VCaP (cell line): ENCODE data around the gene KIDINS220.

Experiments
- H3K27ac ChIP-seq: fragments of 450-650 bp; 2 replicates; pipeline ENCODE4 v1.5.1; 2017
- TF ChIP-seq, protein P1 (sequence below): fragments of 450-650 bp; conservative IDR thresholded peaks from 2 replicates; pipeline ENCODE4 v1.5.1; 2017; ENCODE audit warnings: mild to moderate bottlenecking, moderate library complexity

The KIDINS220 gene

DNA sequence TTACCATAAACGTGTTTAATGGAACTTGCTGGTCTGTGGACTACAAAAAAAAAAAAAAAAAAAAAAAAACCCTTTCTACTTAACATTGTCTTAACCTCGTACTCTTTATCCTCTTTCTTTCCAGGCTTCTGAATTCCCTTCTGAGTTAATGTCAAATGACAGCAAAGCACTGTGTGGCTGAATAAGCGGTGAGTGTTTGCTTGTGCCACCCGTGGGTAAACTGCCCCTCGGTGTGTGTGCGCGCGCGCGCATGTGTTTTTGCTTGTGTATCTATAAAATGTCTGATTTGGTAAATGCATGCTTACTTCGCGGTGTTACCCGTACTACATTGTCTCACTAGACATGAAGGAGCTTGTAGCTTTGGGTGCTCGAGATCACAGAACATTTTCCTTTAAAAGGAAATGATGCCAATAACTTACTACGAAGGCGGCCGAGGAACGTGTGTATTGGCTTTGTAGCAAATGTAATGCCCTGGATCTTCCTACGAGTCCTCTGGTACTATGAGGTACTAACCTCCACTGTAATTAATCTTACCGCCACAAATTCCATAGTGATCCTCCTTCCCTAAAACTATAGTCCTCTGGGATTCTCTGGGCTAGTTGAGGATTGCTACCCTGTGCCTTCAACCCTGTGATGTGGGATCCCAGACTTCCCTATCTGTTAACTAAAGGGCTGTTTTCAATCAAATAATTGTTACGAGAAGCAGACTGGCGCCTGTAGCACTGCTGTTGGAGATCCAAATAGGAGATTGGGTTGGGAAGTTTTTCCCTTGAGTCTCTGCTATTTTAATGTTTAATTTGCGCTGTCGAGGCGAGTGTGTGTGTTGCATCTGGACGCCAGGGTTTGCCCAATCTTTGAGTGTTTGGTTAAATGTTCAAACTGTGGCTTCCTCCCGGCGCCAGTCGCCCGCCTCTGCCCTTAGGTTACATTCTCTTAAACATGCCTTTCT lies 154.4 kb downstream of the KIDINS220 start:
- peak overlapping the region; percentile 89 for H3K27ac ChIP-seq
- TF ChIP-seq, protein P1, sequence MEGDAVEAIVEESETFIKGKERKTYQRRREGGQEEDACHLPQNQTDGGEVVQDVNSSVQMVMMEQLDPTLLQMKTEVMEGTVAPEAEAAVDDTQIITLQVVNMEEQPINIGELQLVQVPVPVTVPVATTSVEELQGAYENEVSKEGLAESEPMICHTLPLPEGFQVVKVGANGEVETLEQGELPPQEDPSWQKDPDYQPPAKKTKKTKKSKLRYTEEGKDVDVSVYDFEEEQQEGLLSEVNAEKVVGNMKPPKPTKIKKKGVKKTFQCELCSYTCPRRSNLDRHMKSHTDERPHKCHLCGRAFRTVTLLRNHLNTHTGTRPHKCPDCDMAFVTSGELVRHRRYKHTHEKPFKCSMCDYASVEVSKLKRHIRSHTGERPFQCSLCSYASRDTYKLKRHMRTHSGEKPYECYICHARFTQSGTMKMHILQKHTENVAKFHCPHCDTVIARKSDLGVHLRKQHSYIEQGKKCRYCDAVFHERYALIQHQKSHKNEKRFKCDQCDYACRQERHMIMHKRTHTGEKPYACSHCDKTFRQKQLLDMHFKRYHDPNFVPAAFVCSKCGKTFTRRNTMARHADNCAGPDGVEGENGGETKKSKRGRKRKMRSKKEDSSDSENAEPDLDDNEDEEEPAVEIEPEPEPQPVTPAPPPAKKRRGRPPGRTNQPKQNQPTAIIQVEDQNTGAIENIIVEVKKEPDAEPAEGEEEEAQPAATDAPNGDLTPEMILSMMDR = no peak

DNA sequence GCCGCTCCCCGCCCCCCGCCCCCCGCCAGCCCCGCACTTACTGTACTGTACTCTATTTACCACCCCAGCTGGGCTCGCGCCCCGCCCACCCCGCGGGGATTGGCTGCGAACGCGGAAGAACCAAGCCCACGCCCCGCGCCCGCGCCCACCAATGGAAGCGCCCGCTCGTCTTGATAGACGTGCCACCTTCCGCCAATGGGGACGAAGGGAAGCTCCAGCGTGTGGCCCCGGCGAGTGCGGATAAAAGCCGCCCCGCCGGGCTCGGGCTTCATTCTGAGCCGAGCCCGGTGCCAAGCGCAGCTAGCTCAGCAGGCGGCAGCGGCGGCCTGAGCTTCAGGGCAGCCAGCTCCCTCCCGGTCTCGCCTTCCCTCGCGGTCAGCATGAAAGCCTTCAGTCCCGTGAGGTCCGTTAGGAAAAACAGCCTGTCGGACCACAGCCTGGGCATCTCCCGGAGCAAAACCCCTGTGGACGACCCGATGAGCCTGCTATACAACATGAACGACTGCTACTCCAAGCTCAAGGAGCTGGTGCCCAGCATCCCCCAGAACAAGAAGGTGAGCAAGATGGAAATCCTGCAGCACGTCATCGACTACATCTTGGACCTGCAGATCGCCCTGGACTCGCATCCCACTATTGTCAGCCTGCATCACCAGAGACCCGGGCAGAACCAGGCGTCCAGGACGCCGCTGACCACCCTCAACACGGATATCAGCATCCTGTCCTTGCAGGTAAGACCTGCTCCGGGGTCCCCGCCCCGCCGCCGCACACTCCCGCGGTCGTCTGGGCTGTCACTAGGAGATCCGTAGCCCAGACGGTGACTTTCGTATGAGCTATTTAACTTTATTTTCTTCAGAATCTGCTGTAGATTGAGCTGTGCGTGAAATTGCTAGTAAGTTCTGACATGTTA lies 155.4 kb downstream of the KIDINS220 start, which contains the start of gene ID2:
ID2 (plus strand) TSS at position 271 of the 907 bp plus-strand sequence; CDS start at position 381, 110 bp downstream.
- TF ChIP-seq, protein P1 = no peak
- peak within 1 kb of the TSS; percentile 91 for H3K27ac ChIP-seq

DNA sequence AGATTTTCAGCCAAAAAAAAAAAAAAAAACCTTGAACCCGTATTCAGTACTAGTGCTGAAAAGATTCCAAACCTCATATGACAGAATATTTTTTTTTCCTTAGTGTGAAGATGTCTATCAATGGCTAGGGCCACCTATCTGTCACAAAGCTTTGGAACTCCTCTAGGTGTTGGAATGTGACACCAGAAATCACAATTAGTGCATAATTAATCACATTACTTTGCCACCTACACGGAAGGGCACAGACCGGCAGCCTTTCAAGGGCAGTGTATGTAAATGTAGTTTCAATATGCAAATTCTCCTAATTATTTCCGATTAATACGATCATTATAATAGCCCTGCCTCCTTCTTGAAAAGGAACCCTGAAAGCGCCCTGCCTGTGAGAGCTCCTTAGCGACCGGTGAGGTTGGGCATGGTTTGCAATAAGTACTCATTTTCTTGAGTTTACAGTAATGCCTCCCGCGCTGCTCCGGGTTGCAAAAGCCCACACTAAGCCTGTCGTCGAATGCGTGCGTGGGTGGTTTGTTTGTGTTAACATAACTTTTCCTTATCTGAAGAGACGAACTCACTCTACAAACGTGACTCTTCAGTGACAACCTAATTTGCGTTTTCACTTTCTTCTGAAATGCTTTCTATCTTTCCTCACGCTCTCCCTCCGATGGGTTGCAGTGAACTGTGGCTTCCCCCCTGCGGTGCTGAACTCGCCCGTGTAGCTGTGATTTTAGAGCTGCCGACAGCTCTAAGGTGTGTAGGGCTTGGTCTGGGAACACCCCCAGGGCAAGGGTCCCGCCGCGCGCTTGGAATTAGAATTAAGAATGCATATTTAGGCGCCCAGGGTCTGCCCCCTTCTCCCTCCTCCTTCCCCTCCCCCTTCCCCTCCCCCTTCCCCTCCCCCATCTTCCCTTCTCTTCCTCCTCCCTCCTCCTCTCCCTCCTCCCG lies 156.3 kb downstream of the KIDINS220 start:
- H3K27ac ChIP-seq = peak overlapping the region; percentile 91
- TF ChIP-seq, protein P1 = no peak

DNA sequence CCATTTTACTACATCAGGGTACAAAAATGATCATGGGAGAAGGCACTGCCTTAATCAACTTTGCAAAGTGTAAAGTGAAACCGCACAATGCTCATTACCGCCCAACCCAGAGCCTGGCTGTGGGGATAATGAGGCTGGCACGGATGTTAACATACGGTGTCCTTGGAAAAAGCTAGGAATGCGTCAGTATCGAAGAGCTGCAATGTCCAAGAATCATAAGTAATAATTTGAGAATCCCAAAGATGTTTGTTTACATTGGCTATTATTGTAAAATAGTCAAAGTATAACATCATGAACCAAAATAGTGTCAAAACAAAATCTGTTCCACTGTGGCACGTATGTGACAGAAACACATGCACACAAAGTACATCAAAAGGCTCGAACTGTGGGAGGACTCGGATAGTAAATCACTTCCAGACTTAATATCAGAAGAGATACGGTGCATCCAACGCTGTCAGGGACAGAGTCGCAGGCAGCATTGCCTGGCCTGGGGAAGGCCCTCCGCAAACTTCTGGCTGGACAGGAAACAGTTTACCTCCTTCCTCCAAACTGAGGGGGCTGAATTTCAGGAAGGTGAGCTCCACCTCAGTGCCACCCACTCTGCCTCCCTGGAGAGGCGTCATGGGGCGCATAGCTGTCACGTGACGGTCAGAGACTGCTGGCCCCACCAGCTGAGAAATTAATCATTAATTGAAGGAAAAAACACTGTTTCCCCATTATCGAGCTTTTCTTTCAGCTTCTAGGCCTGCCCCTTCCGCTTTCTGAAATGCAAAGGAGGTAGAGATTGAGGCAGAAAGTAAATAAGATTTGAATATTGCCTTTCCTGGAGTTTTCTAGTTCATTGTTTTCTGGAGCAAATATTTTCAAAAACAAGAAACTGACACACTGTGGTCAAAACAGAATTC lies 157.3 kb downstream of the KIDINS220 start:
- H3K27ac ChIP-seq = peak overlapping the region; percentile 91
- TF ChIP-seq, protein P1 = no peak

DNA sequence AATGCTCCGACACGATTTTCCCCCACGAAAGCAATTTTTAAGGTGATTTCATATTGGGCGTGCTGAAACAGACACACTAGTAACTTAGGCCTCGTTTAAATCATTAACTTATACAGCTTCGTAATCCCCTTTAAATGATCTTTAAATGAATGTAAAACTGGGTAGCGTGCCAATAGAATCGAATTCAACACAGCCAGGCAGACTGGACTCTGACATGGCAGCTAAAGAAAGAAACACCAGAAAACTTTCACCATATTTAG lies 157.9 kb downstream of the KIDINS220 start:
- H3K27ac ChIP-seq = peak overlapping the region; percentile 91

More for the DNA sequence above, 157.9 kb downstream of the KIDINS220 start:
- TF ChIP-seq, protein P1 = no peak
